Measurements from ENCODE around the gene DYRK4. TPM values are rescaled to one million over a fixed set of nuclear protein-coding genes. Genes with fewer than 3 reads are reported as not detected.
A peak's percentile ranks its signal among the peaks of the same experiment; 100 is the strongest.

The DYRK4 gene
- total RNA-seq, 1 donor from 2014 or later, result 20.5 TPM

DNA sequence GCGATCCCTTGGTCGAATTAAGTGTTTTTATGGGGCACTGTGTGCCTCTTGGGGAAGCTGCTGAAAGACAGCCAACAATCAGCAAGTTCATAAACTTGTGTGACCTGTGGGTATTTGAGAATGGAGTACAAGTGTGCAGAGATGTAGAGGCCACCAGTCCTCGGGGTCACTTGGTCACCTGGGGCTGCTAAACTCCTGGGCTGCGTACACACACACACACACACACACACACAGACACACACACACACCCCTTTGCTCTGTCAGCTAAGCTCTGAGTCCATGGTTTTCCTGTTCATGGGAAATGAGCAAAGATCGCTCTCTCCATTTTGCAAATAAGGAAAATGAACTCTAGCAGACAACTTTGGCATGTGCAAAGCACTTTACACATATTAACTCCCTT, 24.5 kb downstream of the DYRK4 start:
- Mint-ChIP-seq H3K27ac (peak overlapping the region; percentile 22), H3K4me3 (no peak overlapping the region), H3K27me3 (ENCODE audit: insufficient read depth, low read depth) (no peaks in the 10 kb centered on the region), H3K4me1 (peaks cover 7% of the 10 kb centered on the region), H3K36me3 (no peaks in the 10 kb centered on the region), H3K9me3 (no peaks in the 10 kb centered on the region)
- H3K27ac ChIP-seq, result no peak overlapping the region
- H4K20me1 ChIP-seq (ENCODE audit: low read depth), result no peaks in the 10 kb centered on the region
- TF ChIP-seq EZH2phosphoT487 (IDR thresholded peaks at IDR 0.05) (no peak), EZH2 (IDR thresholded peaks at IDR 0.05) (no peak)
- TF ChIP-seq, protein P1, sequence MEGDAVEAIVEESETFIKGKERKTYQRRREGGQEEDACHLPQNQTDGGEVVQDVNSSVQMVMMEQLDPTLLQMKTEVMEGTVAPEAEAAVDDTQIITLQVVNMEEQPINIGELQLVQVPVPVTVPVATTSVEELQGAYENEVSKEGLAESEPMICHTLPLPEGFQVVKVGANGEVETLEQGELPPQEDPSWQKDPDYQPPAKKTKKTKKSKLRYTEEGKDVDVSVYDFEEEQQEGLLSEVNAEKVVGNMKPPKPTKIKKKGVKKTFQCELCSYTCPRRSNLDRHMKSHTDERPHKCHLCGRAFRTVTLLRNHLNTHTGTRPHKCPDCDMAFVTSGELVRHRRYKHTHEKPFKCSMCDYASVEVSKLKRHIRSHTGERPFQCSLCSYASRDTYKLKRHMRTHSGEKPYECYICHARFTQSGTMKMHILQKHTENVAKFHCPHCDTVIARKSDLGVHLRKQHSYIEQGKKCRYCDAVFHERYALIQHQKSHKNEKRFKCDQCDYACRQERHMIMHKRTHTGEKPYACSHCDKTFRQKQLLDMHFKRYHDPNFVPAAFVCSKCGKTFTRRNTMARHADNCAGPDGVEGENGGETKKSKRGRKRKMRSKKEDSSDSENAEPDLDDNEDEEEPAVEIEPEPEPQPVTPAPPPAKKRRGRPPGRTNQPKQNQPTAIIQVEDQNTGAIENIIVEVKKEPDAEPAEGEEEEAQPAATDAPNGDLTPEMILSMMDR (IDR thresholded peaks at IDR 0.05), result no peak
- DNase-seq (ENCODE audit: low spot score), result no peak
- no peaks in the 10 kb centered on the region for H3K79me2 ChIP-seq (ENCODE audit: low read depth)
- no peaks in the 10 kb centered on the region for H3K27me3 ChIP-seq
- H3F3A ChIP-seq (ENCODE audit: low read depth), result peaks cover 8% of the 10 kb centered on the region
- H2AFZ ChIP-seq (replicated peaks), result peak overlapping the region; percentile 63
- H3K4me2 ChIP-seq, result no peak overlapping the region
- no peaks in the 10 kb centered on the region for H3K36me3 ChIP-seq
- peaks cover 10% of the 10 kb centered on the region for H3K4me1 ChIP-seq
- no peak overlapping the region for H3K4me3 ChIP-seq
- no peaks in the 10 kb centered on the region for H3K9me3 ChIP-seq (ENCODE audit: low read depth)
- no peak overlapping the region for H3K9ac ChIP-seq

GRCh38 chr12:4587108-4587507, 25.1 kb downstream of the DYRK4 start:
- H3K27me3 Mint-ChIP-seq (ENCODE audit: insufficient read depth, low read depth), result no peaks in the 10 kb centered on the region
- H2AFZ ChIP-seq (replicated peaks), result peak overlapping the region; percentile 63
- DNase-seq (ENCODE audit: low spot score), result no peak

GRCh38 chr12:4588916-4589315, 26.9 kb downstream of the DYRK4 start:
- Histone ChIP-seq H3K36me3 (no peaks in the 10 kb centered on the region), H3K27me3 (no peaks in the 10 kb centered on the region), H3F3A (ENCODE audit: low read depth) (peaks cover 3% of the 10 kb centered on the region), H2AFZ (replicated peaks) (no peak overlapping the region), H3K9ac (no peak overlapping the region), H3K4me3 (no peak overlapping the region), H3K4me1 (peaks cover 12% of the 10 kb centered on the region), H3K79me2 (ENCODE audit: low read depth) (no peaks in the 10 kb centered on the region), H3K4me2 (no peak overlapping the region), H3K27ac (no peak overlapping the region), H3K9me3 (ENCODE audit: low read depth) (no peaks in the 10 kb centered on the region), H4K20me1 (ENCODE audit: low read depth) (no peaks in the 10 kb centered on the region)
- Mint-ChIP-seq H3K36me3 (no peaks in the 10 kb centered on the region), H3K27me3 (ENCODE audit: insufficient read depth, low read depth) (no peaks in the 10 kb centered on the region), H3K9me3 (no peaks in the 10 kb centered on the region), H3K4me1 (peaks cover 5% of the 10 kb centered on the region), H3K4me3 (no peak overlapping the region), H3K27ac (no peak overlapping the region)
- DNase-seq (ENCODE audit: low spot score), result no peak
- no peak for TF ChIP-seq EZH2phosphoT487 (IDR thresholded peaks at IDR 0.05)
- TF ChIP-seq, protein P1 (IDR thresholded peaks at IDR 0.05), result no peak
- TF ChIP-seq EZH2 (IDR thresholded peaks at IDR 0.05), result no peak

More at GRCh38 chr12:4587108-4587507, 25.1 kb downstream of the DYRK4 start:
- Histone ChIP-seq H3K4me3 (no peak overlapping the region), H3F3A (ENCODE audit: low read depth) (peaks cover 3% of the 10 kb centered on the region), H4K20me1 (ENCODE audit: low read depth) (no peaks in the 10 kb centered on the region), H3K9ac (no peak overlapping the region), H3K4me2 (no peak overlapping the region), H3K79me2 (ENCODE audit: low read depth) (no peaks in the 10 kb centered on the region), H3K9me3 (ENCODE audit: low read depth) (no peaks in the 10 kb centered on the region), H3K36me3 (no peaks in the 10 kb centered on the region), H3K27ac (no peak overlapping the region), H3K4me1 (peaks cover 7% of the 10 kb centered on the region), H3K27me3 (no peaks in the 10 kb centered on the region)
- TF ChIP-seq, protein P1 (IDR thresholded peaks at IDR 0.05), result peak; percentile 36
- TF ChIP-seq EZH2 (IDR thresholded peaks at IDR 0.05), result no peak
- H3K36me3 Mint-ChIP-seq, result no peaks in the 10 kb centered on the region
- no peaks in the 10 kb centered on the region for H3K9me3 Mint-ChIP-seq
- H3K4me3 Mint-ChIP-seq, result no peak overlapping the region
- peaks cover 7% of the 10 kb centered on the region for H3K4me1 Mint-ChIP-seq
- H3K27ac Mint-ChIP-seq, result no peak overlapping the region

Data from neural progenitor cell (in vitro differentiated cells).